Measurements from ENCODE around the gene CERCAM. TPM values are rescaled to one million over a fixed set of nuclear protein-coding genes. Genes with fewer than 3 reads are reported as not detected.

Gene CERCAM
- total and polyA plus RNA-seq, 4 donors = 1.1 to 2.9 (median 1.8) TPM

- Histone ChIP-seq H3K4me3 (ENCODE audit: low read depth in 1 of 3, low read length in 3 of 3) (no peak overlapping the region), H3K9ac (ENCODE audit: low read depth in 1 of 2, low read length in 2 of 2) (no peak overlapping the region), H3K36me3 (ENCODE audit: control insufficient read depth in 4 of 4, insufficient read depth in 3 of 4, low read depth in 1 of 4, low read length in 3 of 4) (no peaks in the 10 kb centered on the region), H3K27me3 (ENCODE audit: control insufficient read depth in 4 of 4, insufficient read depth in 4 of 4, low read length in 3 of 4) (peaks cover 0 to 7% (median 3%) of the 10 kb centered on the region in 4 donors), H3K27ac (ENCODE audit: low read depth in 1 of 2, low read length in 2 of 2) (no peak overlapping the region), H3K9me3 (ENCODE audit: control insufficient read depth in 4 of 4, low read length in 3 of 4) (no peaks in the 10 kb centered on the region), H3K4me1 (ENCODE audit: control insufficient read depth in 4 of 4, insufficient read depth in 4 of 4, low read length in 3 of 4) (peaks cover 2 to 23% (median 12%) of the 10 kb centered on the region in 4 donors)
- whole genome bisulfite sequencing = 9% methylated on average over 28 of the region's 28 CpGs
- TF ChIP-seq JUND (IDR thresholded peaks at IDR 0.05) = no peak
- no peak for TF ChIP-seq HNF4A (conservative IDR thresholded peaks at IDR 0.05)
- TF ChIP-seq ATF3 (IDR thresholded peaks at IDR 0.05) = no peak
- TF ChIP-seq CTCF (IDR thresholded peaks at IDR 0.05; ENCODE audit: low read depth, low read length, missing input control) = no peak
- TF ChIP-seq MAX (IDR thresholded peaks at IDR 0.05) = no peak
- no peak for TF ChIP-seq SP1 (IDR thresholded peaks at IDR 0.05)
- TF ChIP-seq FOXA1 (IDR thresholded peaks at IDR 0.05) = no peak
- TF ChIP-seq TAF1 (conservative IDR thresholded peaks at IDR 0.05) = no peak
- TF ChIP-seq REST (IDR thresholded peaks at IDR 0.05) = no peak
- no peak for TF ChIP-seq FOXA2 (IDR thresholded peaks at IDR 0.05)
- no peak for TF ChIP-seq NR2F2 (IDR thresholded peaks at IDR 0.05)
- no peak for TF ChIP-seq RXRA (IDR thresholded peaks at IDR 0.05)
- no peak for TF ChIP-seq GABPA (IDR thresholded peaks at IDR 0.05 in 1 of 2, conservative IDR thresholded peaks at IDR 0.05 in 1 of 2)
- no peak for TF ChIP-seq ZBTB33 (IDR thresholded peaks at IDR 0.05)
- no peak for TF ChIP-seq EGR1 (IDR thresholded peaks at IDR 0.05; ENCODE audit: low read depth in 2 of 2)
- TF ChIP-seq RAD21 (IDR thresholded peaks at IDR 0.05) = no peak
- TF ChIP-seq HNF4G (IDR thresholded peaks at IDR 0.05) = no peak
- DNase-seq (ENCODE audit: low spot score) = no peak
These were observed 1.4 kb upstream of the CERCAM start for GRCh38 chr9:128419061-128419925.

All from liver (tissue), 9 donors.